Astrocyte (in vitro differentiated cells and primary cell): ENCODE data around the gene BCL7A. TPM values are rescaled to one million over a fixed set of nuclear protein-coding genes. Genes with fewer than 3 reads are reported as not detected.
A peak's percentile ranks its signal among the peaks of the same experiment; 100 is the strongest.

Experiments used
- DNase-seq: peaks from one replicate; pipeline ENCODE4 v3.0.0-alpha.2; 2010; ENCODE audit warnings: low read depth
- FAIRE-seq: peaks from 2 replicates; lab custom pipeline; 2011; peaks lifted over from hg19 to GRCh38; lab: Jason Lieb, UNC
- H2AFZ ChIP-seq: 2 replicates; pipeline ENCODE4 v1.6.0; 2012; ENCODE audit warnings: low read depth, low read length, inconsistent platforms
- H3K27ac ChIP-seq: 2 replicates; pipeline ENCODE4 v1.5.1; 2011; ENCODE audit warnings: low read depth, low read length, inconsistent platforms
- H3K27me3 ChIP-seq: 2 replicates; pipeline ENCODE4 v1.6.0; 2011; ENCODE audit warnings: low read length, inconsistent platforms; ENCODE audit not compliant: insufficient read depth
- H3K36me3 ChIP-seq: 2 replicates; pipeline ENCODE4 v1.5.1; 2011; ENCODE audit warnings: low read length, inconsistent platforms; ENCODE audit not compliant: insufficient read depth
- H3K4me1 ChIP-seq: 2 replicates; pipeline ENCODE4 v1.5.1; 2011; ENCODE audit warnings: low read length, inconsistent platforms; ENCODE audit not compliant: insufficient read depth
- H3K4me2 ChIP-seq: 2 replicates; pipeline ENCODE4 v1.6.0; 2012; ENCODE audit warnings: low read length, inconsistent platforms
- H3K4me3 ChIP-seq: 2 replicates; pipeline ENCODE4 v1.5.1; 2011; ENCODE audit warnings: low read depth, mild to moderate bottlenecking, low read length, inconsistent platforms; ENCODE audit not compliant: insufficient read depth
- H3K79me2 ChIP-seq: 2 replicates; pipeline ENCODE4 v1.6.0; 2012; ENCODE audit warnings: mild to moderate bottlenecking, low read length, inconsistent platforms; ENCODE audit not compliant: insufficient read depth
- H3K9ac ChIP-seq: 2 replicates; pipeline ENCODE4 v1.6.0; 2012; ENCODE audit warnings: mild to moderate bottlenecking, low read length, inconsistent platforms
- H3K9me3 ChIP-seq: 2 replicates; pipeline ENCODE4 v1.5.1; 2012; ENCODE audit warnings: low read depth, mild to moderate bottlenecking, low read length, inconsistent platforms; ENCODE audit not compliant: insufficient read depth
- H4K20me1 ChIP-seq: 2 replicates; pipeline ENCODE4 v1.6.0; 2012; ENCODE audit warnings: low read length, inconsistent platforms; ENCODE audit not compliant: insufficient read depth
- H3K27ac Mint-ChIP-seq: one replicate; pipeline ENCODE4 v1.8.0; 2021; ENCODE audit warnings: mild to moderate bottlenecking, mixed read lengths; ENCODE audit not compliant: unreplicated experiment
- H3K27me3 Mint-ChIP-seq: one replicate; pipeline ENCODE4 v1.8.0; 2021; ENCODE audit warnings: low read depth, mixed read lengths; ENCODE audit not compliant: unreplicated experiment
- H3K36me3 Mint-ChIP-seq: one replicate; pipeline ENCODE4 v1.8.0; 2021; ENCODE audit warnings: low read depth, mixed read lengths; ENCODE audit not compliant: unreplicated experiment
- H3K4me1 Mint-ChIP-seq: one replicate; pipeline ENCODE4 v1.8.0; 2021; ENCODE audit warnings: low read depth, mixed read lengths; ENCODE audit not compliant: unreplicated experiment
- H3K4me3 Mint-ChIP-seq: one replicate; pipeline ENCODE4 v1.8.0; 2021; ENCODE audit warnings: mild to moderate bottlenecking, moderate library complexity, mixed read lengths; ENCODE audit not compliant: unreplicated experiment
- H3K9me3 Mint-ChIP-seq: one replicate; pipeline ENCODE4 v1.8.0; 2021; ENCODE audit warnings: mild to moderate bottlenecking, mixed read lengths; ENCODE audit not compliant: unreplicated experiment
- CTCF ChIP-seq: IDR thresholded peaks from 2 replicates; pipeline ENCODE4 v1.5.1; 2011; ENCODE audit warnings: low read depth, mild to moderate bottlenecking, inconsistent platforms, low read length, moderate library complexity; ENCODE audit not compliant: insufficient read depth
- EZH2 ChIP-seq: IDR thresholded peaks from 2 replicates; pipeline ENCODE4 v1.6.1; 2012; ENCODE audit warnings: mild to moderate bottlenecking, low read length, inconsistent platforms; ENCODE audit not compliant: insufficient read depth
- total RNA-seq: library from RNA; stranded (reverse); gene quantifications from 2 replicates; pipeline ENCODE4 v1.2.1, GENCODE V29; 2021

The BCL7A gene
- total RNA-seq, 1 donor from 2014 or later, result 9.6 TPM

GRCh38 chr12:122022393-122023338 lies 982 bp downstream of the BCL7A start:
- FAIRE-seq (no peak), DNase-seq (no peak)
- Histone ChIP-seq H2AFZ (peak overlapping the region; percentile 83), H3K4me3 (peak overlapping the region; percentile 74), H3K4me1 (peaks cover 23% of the 10 kb centered on the region), H3K79me2 (peaks cover 25% of the 10 kb centered on the region), H3K9me3 (no peaks in the 10 kb centered on the region), H3K36me3 (no peaks in the 10 kb centered on the region), H3K4me2 (peak overlapping the region; percentile 91), H3K27me3 (no peaks in the 10 kb centered on the region), H3K9ac (peak overlapping the region; percentile 88), H3K27ac (peak overlapping the region; percentile 64), H4K20me1 (peaks cover 12% of the 10 kb centered on the region)
- Mint-ChIP-seq H3K27me3 (peaks cover 10% of the 10 kb centered on the region), H3K4me1 (peaks cover 3% of the 10 kb centered on the region), H3K9me3 (peaks cover 10% of the 10 kb centered on the region), H3K36me3 (no peaks in the 10 kb centered on the region), H3K4me3 (peak overlapping the region; percentile 88), H3K27ac (peak overlapping the region; percentile 53)
- TF ChIP-seq EZH2 (no peak), CTCF (no peak)

- Histone ChIP-seq H3K4me1 (peaks cover 31% of the 10 kb centered on the region), H3K36me3 (no peaks in the 10 kb centered on the region), H3K27ac (peak overlapping the region; percentile 64), H3K27me3 (no peaks in the 10 kb centered on the region), H3K9me3 (no peaks in the 10 kb centered on the region), H4K20me1 (peaks cover 18% of the 10 kb centered on the region), H3K4me2 (peak overlapping the region; percentile 91), H3K9ac (peak overlapping the region; percentile 88), H2AFZ (peak overlapping the region; percentile 83), H3K4me3 (peak overlapping the region; percentile 74), H3K79me2 (peaks cover 25% of the 10 kb centered on the region)
- Mint-ChIP-seq H3K36me3 (no peaks in the 10 kb centered on the region), H3K4me1 (peaks cover 3% of the 10 kb centered on the region), H3K9me3 (peaks cover 5% of the 10 kb centered on the region), H3K27me3 (peaks cover 10% of the 10 kb centered on the region), H3K27ac (peak overlapping the region; percentile 53), H3K4me3 (peak overlapping the region; percentile 88)
- TF ChIP-seq EZH2 (no peak), CTCF (no peak)
- FAIRE-seq (no peak), DNase-seq (peak; percentile 54)
Observed at GRCh38 chr12:122023339-122024131, 1.9 kb downstream of the BCL7A start.
